Measurements from ENCODE around the gene MFGE8.

MFGE8 gene

GRCh38 chr15:88920186-88920891 lies 7.2 kb upstream of the MFGE8 start:
- no peak for ATAC-seq
- no peak for DNase-seq

GRCh38 chr15:88918738-88919137 lies 5.6 kb upstream of the MFGE8 start:
- ATAC-seq (peak; percentile 96), DNase-seq (peak; percentile 47)

- no peak for DNase-seq
- ATAC-seq: no peak
Measured at GRCh38 chr15:88917760-88918159, 4.6 kb upstream of the MFGE8 start.

GRCh38 chr15:88915354-88915753 lies 2.2 kb upstream of the MFGE8 start:
- no peak for ATAC-seq
- DNase-seq: no peak

GRCh38 chr15:88913850-88914169 lies 631 bp upstream of the MFGE8 start:
- ATAC-seq (no peak), DNase-seq (no peak)

GRCh38 chr15:88912500-88912921 lies 668 bp downstream of the MFGE8 start:
- no peak for DNase-seq
- ATAC-seq: no peak

GRCh38 chr15:88911766-88912118 lies 1.4 kb downstream of the MFGE8 start:
- no peak for DNase-seq
- no peak for ATAC-seq

- no peak for DNase-seq
- no peak for ATAC-seq
Measured at GRCh38 chr15:88909956-88910831, 3.0 kb downstream of the MFGE8 start.

GRCh38 chr15:88908697-88909621 lies 4.2 kb downstream of the MFGE8 start:
- ATAC-seq (no peak), DNase-seq (no peak)

- DNase-seq (no peak), ATAC-seq (no peak)
Measured at GRCh38 chr15:88908123-88908522, 5.1 kb downstream of the MFGE8 start.

- ATAC-seq (no peak), DNase-seq (no peak)
Measured at GRCh38 chr15:88907111-88907510, 6.1 kb downstream of the MFGE8 start.

GRCh38 chr15:88906551-88906950 lies 6.6 kb downstream of the MFGE8 start:
- DNase-seq (no peak), ATAC-seq (no peak)

- DNase-seq (no peak), ATAC-seq (no peak)
Measured at GRCh38 chr15:88906130-88906529, 7.0 kb downstream of the MFGE8 start.

- ATAC-seq: no peak
- DNase-seq: no peak
Measured at GRCh38 chr15:88905576-88905975, 7.6 kb downstream of the MFGE8 start.

- ATAC-seq (peak; percentile 87), DNase-seq (peak; percentile 90)
Measured at GRCh38 chr15:88904624-88905327, 8.4 kb downstream of the MFGE8 start.

GRCh38 chr15:88904257-88904623 lies 8.9 kb downstream of the MFGE8 start:
- ATAC-seq: no peak
- DNase-seq: no peak

- DNase-seq (no peak), ATAC-seq (no peak)
Measured at GRCh38 chr15:88902846-88903245, 10.3 kb downstream of the MFGE8 start.

GRCh38 chr15:88902221-88902835 lies 10.9 kb downstream of the MFGE8 start:
- no peak for ATAC-seq
- no peak for DNase-seq

GRCh38 chr15:88901508-88902220 lies 11.5 kb downstream of the MFGE8 start:
- DNase-seq (no peak), ATAC-seq (no peak)

- no peak for DNase-seq
- ATAC-seq: no peak
Measured at GRCh38 chr15:88900982-88901418, 12.2 kb downstream of the MFGE8 start.
